ENCODE results near the gene WDFY3.

Gene WDFY3

GRCh38 chr4:84681486-84682274 is 284.8 kb downstream of the WDFY3 start:
- in situ Hi-C loops (cut with HindIII; ENCODE audit: low sequenced_read_pairs): no loop called here
- no peak overlapping the region for H3K4me3 ChIP-seq (ENCODE audit: low read depth, low read length)
- peak; percentile 42 for TF ChIP-seq CTCF (IDR thresholded peaks at IDR 0.05; ENCODE audit: low read depth, low read length, missing control alignments)
- peak; percentile 76 for DNase-seq (ENCODE audit: low read depth)

GRCh38 chr4:84680956-84681355 is 285.5 kb downstream of the WDFY3 start:
- in situ Hi-C loops (cut with HindIII; ENCODE audit: low sequenced_read_pairs): no loop called here

GRCh38 chr4:84678976-84679744 is 287.3 kb downstream of the WDFY3 start:
- no peak overlapping the region for H3K4me3 ChIP-seq (ENCODE audit: low read depth, low read length)
- TF ChIP-seq CTCF (IDR thresholded peaks at IDR 0.05; ENCODE audit: low read depth, low read length, missing control alignments): no peak
- no peak for DNase-seq (ENCODE audit: low read depth)
- in situ Hi-C loops (cut with HindIII; ENCODE audit: low sequenced_read_pairs): no loop called here

More at GRCh38 chr4:84680956-84681355, 285.5 kb downstream of the WDFY3 start:
- no peak overlapping the region for H3K4me3 ChIP-seq (ENCODE audit: low read depth, low read length)
- DNase-seq (ENCODE audit: low read depth): peak; percentile 37
- no peak for TF ChIP-seq CTCF (IDR thresholded peaks at IDR 0.05; ENCODE audit: low read depth, low read length, missing control alignments)

- DNase-seq (ENCODE audit: low read depth): no peak
- in situ Hi-C loops (cut with HindIII; ENCODE audit: low sequenced_read_pairs): no loop called here
- TF ChIP-seq CTCF (IDR thresholded peaks at IDR 0.05; ENCODE audit: low read depth, low read length, missing control alignments): no peak
- no peak overlapping the region for H3K4me3 ChIP-seq (ENCODE audit: low read depth, low read length)
Measured at GRCh38 chr4:84677995-84678394, 288.5 kb downstream of the WDFY3 start.

- no peak overlapping the region for H3K4me3 ChIP-seq (ENCODE audit: low read depth, low read length)
- DNase-seq (ENCODE audit: low read depth): no peak
- TF ChIP-seq CTCF (IDR thresholded peaks at IDR 0.05; ENCODE audit: low read depth, low read length, missing control alignments): no peak
- in situ Hi-C loops (cut with HindIII; ENCODE audit: low sequenced_read_pairs): no loop called here
Measured at GRCh38 chr4:84677093-84677492, 289.4 kb downstream of the WDFY3 start.

GRCh38 chr4:84673475-84674240 is 292.8 kb downstream of the WDFY3 start:
- in situ Hi-C loops (cut with HindIII; ENCODE audit: low sequenced_read_pairs): no loop called here
- no peak overlapping the region for H3K4me3 ChIP-seq (ENCODE audit: low read depth, low read length)
- TF ChIP-seq CTCF (IDR thresholded peaks at IDR 0.05; ENCODE audit: low read depth, low read length, missing control alignments): no peak
- DNase-seq (ENCODE audit: low read depth): peak; percentile 89
